ENCODE data around the gene ITGA6.
A peak's percentile ranks its signal among the peaks of the same experiment; 100 is the strongest.

ITGA6 gene

GRCh38 chr2:172427256-172427989 lies at the start of gene ITGA6:
Gene ITGA6 (plus strand): TSS chr2:172427586.
- peak; percentile 79 for DNase-seq

GRCh38 chr2:172380436-172381274 lies 46.7 kb upstream of the ITGA6 start:
- DNase-seq, result no peak

- DNase-seq, result no peak
These were observed 45.9 kb upstream of the ITGA6 start for GRCh38 chr2:172381275-172382027.

- DNase-seq, result no peak
These were observed 40.0 kb upstream of the ITGA6 start for GRCh38 chr2:172387361-172387760.

GRCh38 chr2:172389685-172390339 lies 37.6 kb upstream of the ITGA6 start:
- DNase-seq, result no peak

GRCh38 chr2:172394002-172394401 lies 33.4 kb upstream of the ITGA6 start:
- no peak for DNase-seq

- DNase-seq, result no peak
These were observed 31.9 kb upstream of the ITGA6 start for GRCh38 chr2:172395503-172395902.

- DNase-seq, result no peak
These were observed 30.1 kb upstream of the ITGA6 start for GRCh38 chr2:172397148-172397834.

GRCh38 chr2:172398440-172398839 lies 28.9 kb upstream of the ITGA6 start:
- no peak for DNase-seq

GRCh38 chr2:172399765-172400164 lies 27.6 kb upstream of the ITGA6 start:
- no peak for DNase-seq

- no peak for DNase-seq
These were observed 25.2 kb upstream of the ITGA6 start for GRCh38 chr2:172402198-172402597.

- DNase-seq, result no peak
These were observed 24.0 kb upstream of the ITGA6 start for GRCh38 chr2:172403402-172403801.

- DNase-seq, result no peak
These were observed 23.4 kb upstream of the ITGA6 start for GRCh38 chr2:172403881-172404468.

GRCh38 chr2:172404824-172405223 lies 22.6 kb upstream of the ITGA6 start:
- DNase-seq, result no peak

- DNase-seq, result no peak
These were observed 21.7 kb upstream of the ITGA6 start for GRCh38 chr2:172405673-172406072.

- no peak for DNase-seq
These were observed 19.1 kb upstream of the ITGA6 start for GRCh38 chr2:172408143-172408766.

- DNase-seq, result no peak
These were observed 18.3 kb upstream of the ITGA6 start for GRCh38 chr2:172409042-172409441.

- DNase-seq, result no peak
These were observed 14.3 kb upstream of the ITGA6 start for GRCh38 chr2:172412984-172413492.

GRCh38 chr2:172415157-172415864 lies 12.1 kb upstream of the ITGA6 start:
- DNase-seq, result no peak

GRCh38 chr2:172415865-172416183 lies 11.6 kb upstream of the ITGA6 start:
- no peak for DNase-seq

All from stimulated activated CD4-positive, alpha-beta T cell treated with anti-CD3 and anti-CD28 coated beads, Interleukin-12 subunit alpha, Interleukin-12 subunit beta, amount 100 ng/mL, for 4 hours (primary cell).